ENCODE results near the gene PTF1A.

Gene PTF1A

GRCh38 chr10:23198940-23199767 lies 7.0 kb downstream of the PTF1A start:
- DNase-seq (ENCODE audit: extremely low read depth, low read depth) = no peak
- no peak overlapping the region for H3K4me3 ChIP-seq (replicated peaks; ENCODE audit: low read depth, low read length)
- no peak for TF ChIP-seq CTCF (IDR thresholded peaks at IDR 0.05; ENCODE audit: low read depth, low read length, missing control alignments)

- no peak overlapping the region for H3K4me3 ChIP-seq (replicated peaks; ENCODE audit: low read depth, low read length)
- DNase-seq (ENCODE audit: extremely low read depth, low read depth) = no peak
- no peak for TF ChIP-seq CTCF (IDR thresholded peaks at IDR 0.05; ENCODE audit: low read depth, low read length, missing control alignments)
These were observed 7.8 kb downstream of the PTF1A start for GRCh38 chr10:23199768-23200511.

- no peak for DNase-seq (ENCODE audit: extremely low read depth, low read depth)
- no peak overlapping the region for H3K4me3 ChIP-seq (replicated peaks; ENCODE audit: low read depth, low read length)
- no peak for TF ChIP-seq CTCF (IDR thresholded peaks at IDR 0.05; ENCODE audit: low read depth, low read length, missing control alignments)
These were observed 8.5 kb downstream of the PTF1A start for GRCh38 chr10:23200586-23200985.

GRCh38 chr10:23200997-23201652 lies 9.0 kb downstream of the PTF1A start:
- no peak for TF ChIP-seq CTCF (IDR thresholded peaks at IDR 0.05; ENCODE audit: low read depth, low read length, missing control alignments)
- DNase-seq (ENCODE audit: extremely low read depth, low read depth) = no peak
- H3K4me3 ChIP-seq (replicated peaks; ENCODE audit: low read depth, low read length) = no peak overlapping the region

GRCh38 chr10:23201837-23202236 lies 9.7 kb downstream of the PTF1A start:
- TF ChIP-seq CTCF (IDR thresholded peaks at IDR 0.05; ENCODE audit: low read depth, low read length, missing control alignments) = no peak
- no peak for DNase-seq (ENCODE audit: extremely low read depth, low read depth)
- H3K4me3 ChIP-seq (replicated peaks; ENCODE audit: low read depth, low read length) = no peak overlapping the region

GRCh38 chr10:23202779-23203178 lies 10.7 kb downstream of the PTF1A start:
- DNase-seq (ENCODE audit: extremely low read depth, low read depth) = no peak
- TF ChIP-seq CTCF (IDR thresholded peaks at IDR 0.05; ENCODE audit: low read depth, low read length, missing control alignments) = no peak

More at GRCh38 chr10:23202779-23203178, 10.7 kb downstream of the PTF1A start:
- H3K4me3 ChIP-seq (replicated peaks; ENCODE audit: low read depth, low read length) = no peak overlapping the region

Measured in HFF-Myc (cell line).